ENCODE measurements around the gene SYN1.

GRCh38 chrX:47568656-47569295, 50.9 kb downstream of the SYN1 start:
- TF ChIP-seq POLR2AphosphoS5 (IDR thresholded peaks at IDR 0.05) (no peak), EP300 (IDR thresholded peaks at IDR 0.05) (no peak), POLR2A (IDR thresholded peaks at IDR 0.05) (no peak)
- TF ChIP-seq, protein P1, sequence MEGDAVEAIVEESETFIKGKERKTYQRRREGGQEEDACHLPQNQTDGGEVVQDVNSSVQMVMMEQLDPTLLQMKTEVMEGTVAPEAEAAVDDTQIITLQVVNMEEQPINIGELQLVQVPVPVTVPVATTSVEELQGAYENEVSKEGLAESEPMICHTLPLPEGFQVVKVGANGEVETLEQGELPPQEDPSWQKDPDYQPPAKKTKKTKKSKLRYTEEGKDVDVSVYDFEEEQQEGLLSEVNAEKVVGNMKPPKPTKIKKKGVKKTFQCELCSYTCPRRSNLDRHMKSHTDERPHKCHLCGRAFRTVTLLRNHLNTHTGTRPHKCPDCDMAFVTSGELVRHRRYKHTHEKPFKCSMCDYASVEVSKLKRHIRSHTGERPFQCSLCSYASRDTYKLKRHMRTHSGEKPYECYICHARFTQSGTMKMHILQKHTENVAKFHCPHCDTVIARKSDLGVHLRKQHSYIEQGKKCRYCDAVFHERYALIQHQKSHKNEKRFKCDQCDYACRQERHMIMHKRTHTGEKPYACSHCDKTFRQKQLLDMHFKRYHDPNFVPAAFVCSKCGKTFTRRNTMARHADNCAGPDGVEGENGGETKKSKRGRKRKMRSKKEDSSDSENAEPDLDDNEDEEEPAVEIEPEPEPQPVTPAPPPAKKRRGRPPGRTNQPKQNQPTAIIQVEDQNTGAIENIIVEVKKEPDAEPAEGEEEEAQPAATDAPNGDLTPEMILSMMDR (IDR thresholded peaks at IDR 0.05): peak in 1 of 4 experiments; percentile 28
